Effector CD4-positive, alpha-beta T cell (primary cell): ENCODE results near the gene IL1R1.

Experiments used
- DNase-seq: peaks from one replicate; pipeline ENCODE4 v3.0.0-alpha.2; 2020

The IL1R1 gene

GRCh38 chr2:102209474-102209873, 66.9 kb downstream of the IL1R1 start:
- DNase-seq = no peak

GRCh38 chr2:102217032-102217431, 74.5 kb downstream of the IL1R1 start:
- DNase-seq = no peak

GRCh38 chr2:102224824-102225739, 82.5 kb downstream of the IL1R1 start:
- no peak for DNase-seq

GRCh38 chr2:102226171-102226570, 83.6 kb downstream of the IL1R1 start:
- no peak for DNase-seq

GRCh38 chr2:102226612-102227391, 84.3 kb downstream of the IL1R1 start:
- no peak for DNase-seq

- no peak for DNase-seq
These were observed 86.7 kb downstream of the IL1R1 start for GRCh38 chr2:102229141-102229769.
